Right atrium auricular region (tissue), 2 donors: Measurements from ENCODE around the gene TLE2. TPM values are rescaled to one million over a fixed set of nuclear protein-coding genes. Genes with fewer than 3 reads are reported as not detected.
"Not testable (repeated sequence)": the region's sequence is repeated elsewhere in the genome, so short reads cannot be mapped to it uniquely, and the experiment has no call there.

Experiments
- DNase-seq: peaks from one replicate; pipeline ENCODE4 v3.0.0-alpha.2; 2019; ENCODE audit warnings: low spot score
- H3K27ac ChIP-seq, 2 donors: fragments of 200-600 bp; sonication (generic); 1 replicate in 1 of 2; 2 replicates in 1 of 2; pipeline ENCODE4 v1.5.1; 2016 to 2019
- H3K27me3 ChIP-seq, 2 donors: fragments of 200-600 bp; sonication (generic); one replicate each; pipeline versions ENCODE4 v1.5.1 to v1.6.0; 2017 to 2019
- H3K36me3 ChIP-seq: fragments of 200-600 bp; sonication (generic); one replicate; pipeline ENCODE4 v1.5.1; 2016
- H3K4me1 ChIP-seq, 2 donors: fragments of 200-600 bp; sonication (generic); one replicate each; pipeline versions ENCODE4 v1.5.1 to v1.6.0; 2017 to 2019
- H3K4me3 ChIP-seq, 2 donors: fragments of 200-600 bp; sonication (generic); 1 replicate in 1 of 2; 2 replicates in 1 of 2; pipeline ENCODE4 v1.5.1; 2017 to 2019; ENCODE audit warnings: mild to moderate bottlenecking in 1 of 2, moderate library complexity in 1 of 2
- H3K9me3 ChIP-seq, 2 donors: fragments of 200-600 bp; sonication (generic); one replicate each; pipeline ENCODE4 v1.5.1; 2019
- CTCF ChIP-seq, 2 donors: fragments of 200-600 bp; sonication (generic); IDR thresholded peaks; one replicate each; pipeline ENCODE4 v1.5.1; 2019; ENCODE audit warnings: antibody characterized with exemption in 2 of 2
- total RNA-seq, 2 donors: library from RNA; depleted of rRNA; stranded (reverse); fragments of >200 nt; gene quantifications; one replicate each; pipeline ENCODE4 v1.1.0, GENCODE V29; 2016

Gene TLE2
- total RNA-seq, 2 donors from 2014 or later = 41.2 to 101 TPM

DNA sequence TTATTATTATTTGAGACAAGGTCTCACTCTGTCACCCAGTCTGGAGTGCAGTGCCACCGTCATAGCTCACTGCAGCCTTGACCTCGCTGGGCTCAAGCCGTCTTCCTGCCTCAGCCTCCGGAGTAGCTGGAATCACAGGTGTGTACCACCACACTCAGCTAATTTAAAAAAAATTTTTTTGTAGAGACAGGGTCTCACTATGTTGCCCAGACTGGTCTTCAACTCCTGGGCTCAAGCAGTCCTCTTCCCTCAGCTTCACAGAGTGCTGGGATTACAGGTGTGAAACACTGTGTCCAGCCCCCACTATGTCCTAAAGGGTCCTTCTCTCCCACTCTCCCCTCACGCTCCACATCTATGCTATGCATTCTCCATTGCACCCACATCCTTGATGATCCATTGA lies 9.1 kb upstream of the TLE2 start:
- no peak overlapping the region for H3K27ac ChIP-seq

DNA sequence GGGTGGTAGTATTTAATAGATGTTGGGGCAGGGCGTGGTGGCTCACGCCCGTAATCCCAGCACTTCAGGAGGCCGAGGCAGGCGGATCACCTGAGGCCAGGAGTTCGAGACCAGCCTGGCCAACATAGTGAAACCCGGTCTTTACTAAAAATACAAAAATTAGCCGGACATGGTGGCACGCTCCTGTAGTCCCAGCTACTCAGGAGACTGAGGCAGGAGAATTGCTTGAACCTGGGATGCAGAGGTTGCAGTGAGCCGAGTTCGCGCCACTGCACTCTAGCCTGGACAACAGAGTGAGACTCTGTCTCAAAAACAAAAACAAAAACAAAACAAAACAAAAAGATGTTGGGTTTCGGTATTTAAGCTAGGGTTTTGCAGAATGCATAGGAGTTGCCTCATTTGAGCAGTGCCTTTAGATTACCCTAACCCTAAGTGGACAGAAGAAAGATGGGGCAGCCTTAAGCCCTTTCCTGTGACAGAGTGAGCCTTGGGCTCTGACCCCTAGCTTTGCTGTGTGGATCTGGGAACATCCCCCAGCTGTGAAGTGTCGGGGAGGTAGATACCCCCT lies 8.0 kb upstream of the TLE2 start:
- DNase-seq, H3K36me3 ChIP-seq, H3K9me3 ChIP-seq, H3K27me3 ChIP-seq: not testable (repeated sequence)
- H3K4me1 ChIP-seq = peaks cover 0 to 29% of the 10 kb centered on the region in 2 donors
- peak overlapping the region in 1 of 2 donors; percentile 62 for H3K4me3 ChIP-seq
- peak overlapping the region; percentile 93 to 96 for H3K27ac ChIP-seq

More for the DNA sequence above, 9.1 kb upstream of the TLE2 start:
- Histone ChIP-seq H3K36me3 (no peaks in the 10 kb centered on the region), H3K4me3 (no peak overlapping the region), H3K27me3 (no peaks in the 10 kb centered on the region), H3K9me3 (no peaks in the 10 kb centered on the region), H3K4me1 (peaks cover 0 to 37% of the 10 kb centered on the region in 2 donors)
- no peak for TF ChIP-seq CTCF (IDR thresholded peaks at IDR 0.05)
- DNase-seq = no peak

- H3K27me3 ChIP-seq = no peaks in the 10 kb centered on the region
- H3K27ac ChIP-seq = peak overlapping the region; percentile 93 to 96
- H3K4me3 ChIP-seq = peak overlapping the region; percentile 42 to 62
- TF ChIP-seq CTCF (IDR thresholded peaks at IDR 0.05) = no peak
- DNase-seq = peak; percentile 94
- peaks cover 0 to 23% of the 10 kb centered on the region in 2 donors for H3K4me1 ChIP-seq
- H3K36me3 ChIP-seq = no peaks in the 10 kb centered on the region
- no peaks in the 10 kb centered on the region for H3K9me3 ChIP-seq
Observed at GRCh38 chr19:3036119-3036976, 7.3 kb upstream of the TLE2 start.

DNA sequence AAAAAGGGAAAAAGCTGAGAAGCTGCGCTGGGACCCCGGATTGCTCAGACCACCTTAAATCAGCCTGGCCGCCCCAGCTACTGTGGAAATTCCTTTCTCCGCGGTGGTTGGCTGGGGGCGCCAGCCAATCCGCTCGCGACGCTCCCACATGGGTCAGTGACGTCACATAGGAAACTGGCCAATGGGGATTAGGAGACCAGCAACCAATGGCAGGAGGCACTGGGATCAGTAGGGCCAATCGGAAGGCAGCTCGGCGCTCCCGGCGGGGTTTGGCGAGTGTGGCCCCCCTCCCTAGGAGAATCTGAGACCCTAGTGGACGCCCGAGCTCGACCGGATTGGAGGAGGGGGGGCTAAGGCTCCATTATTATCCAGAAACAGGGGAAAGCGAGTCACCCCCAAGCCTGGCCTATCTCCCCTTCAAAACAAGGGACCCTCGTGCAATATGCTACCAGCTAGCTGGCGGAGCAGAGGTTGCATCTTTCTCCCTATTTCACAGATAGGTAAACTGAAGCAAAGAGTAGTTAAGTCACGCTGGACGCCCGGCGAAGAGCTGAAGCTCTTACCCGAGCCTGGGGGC lies 6.5 kb upstream of the TLE2 start:
- H3K9me3 ChIP-seq = no peaks in the 10 kb centered on the region
- TF ChIP-seq CTCF (IDR thresholded peaks at IDR 0.05) = no peak
- no peaks in the 10 kb centered on the region for H3K36me3 ChIP-seq
- H3K27me3 ChIP-seq = no peaks in the 10 kb centered on the region
- peak overlapping the region; percentile 42 to 62 for H3K4me3 ChIP-seq
- peak; percentile 100 for DNase-seq
- H3K27ac ChIP-seq = peak overlapping the region; percentile 93 to 96
- peaks cover 0 to 23% of the 10 kb centered on the region in 2 donors for H3K4me1 ChIP-seq

DNA sequence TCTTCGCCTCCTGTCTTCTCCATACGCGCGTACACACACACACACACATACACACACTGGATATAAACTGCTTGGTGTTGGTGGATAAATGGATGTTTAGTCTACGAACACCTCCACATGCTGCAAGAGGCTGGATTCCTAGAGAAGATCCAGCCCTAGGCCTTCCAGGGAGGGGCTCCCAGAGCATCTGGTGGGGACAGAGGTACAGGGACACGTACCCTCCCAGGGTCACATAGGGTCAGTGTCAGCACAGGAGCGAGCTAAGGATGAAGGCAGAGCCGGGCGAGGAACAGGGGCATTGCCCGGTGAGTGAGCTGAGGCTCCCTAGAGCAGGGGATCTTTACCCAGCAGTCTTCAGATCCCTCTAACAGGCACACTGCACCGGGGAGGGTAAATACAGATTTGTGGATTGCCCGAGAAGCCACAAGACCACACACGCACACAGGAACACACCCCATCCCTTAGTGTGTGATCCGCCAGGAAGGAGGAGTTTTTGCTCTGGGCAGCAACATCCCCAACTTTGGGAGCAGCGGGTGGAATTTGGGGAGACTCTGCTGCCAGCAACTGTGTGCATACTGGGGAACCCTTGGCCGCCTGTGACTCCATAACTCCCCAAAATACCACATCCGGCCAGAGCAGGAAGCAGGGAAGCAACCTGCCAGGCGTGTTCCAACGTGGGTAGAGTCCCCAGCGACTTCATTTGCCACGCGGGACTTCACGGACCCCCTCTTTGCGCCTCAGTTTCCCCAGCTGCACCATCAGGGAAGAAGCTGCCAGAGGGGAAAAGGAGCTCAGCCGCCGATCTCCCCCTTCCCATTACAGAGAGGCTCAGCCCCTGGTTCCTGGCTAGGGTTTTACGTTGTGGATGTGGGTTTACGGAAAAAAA lies 5.8 kb upstream of the TLE2 start:
- peak overlapping the region; percentile 40 to 62 for H3K4me3 ChIP-seq
- H3K27me3 ChIP-seq = no peaks in the 10 kb centered on the region
- H3K9me3 ChIP-seq = no peaks in the 10 kb centered on the region
- peaks cover 0 to 23% of the 10 kb centered on the region in 2 donors for H3K4me1 ChIP-seq
- no peaks in the 10 kb centered on the region for H3K36me3 ChIP-seq
- peak overlapping the region; percentile 93 to 96 for H3K27ac ChIP-seq
- TF ChIP-seq CTCF (IDR thresholded peaks at IDR 0.05) = no peak
- DNase-seq = no peak
